ENCODE results near the gene IQCK. TPM values are rescaled to one million over a fixed set of nuclear protein-coding genes. Genes with fewer than 3 reads are reported as not detected.

The IQCK gene
- total RNA-seq, 1 donor from 2014 or later = not detected

DNA sequence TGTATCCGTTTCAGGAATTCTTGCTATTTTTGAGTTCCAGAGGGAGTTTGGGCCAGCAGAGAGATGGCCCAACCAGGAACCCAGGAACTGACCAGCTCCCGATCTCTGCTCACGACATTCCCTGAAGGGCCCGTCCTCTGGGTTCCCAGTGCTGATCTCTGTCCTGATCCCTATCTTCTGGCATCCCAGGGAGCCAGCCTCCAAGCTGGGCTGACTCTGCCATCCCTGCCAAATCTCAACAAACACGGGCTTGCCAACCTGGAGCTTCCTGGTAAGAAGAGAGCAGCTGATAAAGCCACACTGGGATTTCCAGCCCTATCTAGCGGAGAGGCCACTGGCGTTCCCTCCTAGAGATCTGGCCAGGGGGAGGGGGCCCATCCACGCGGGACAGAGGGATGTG, 150.3 kb downstream of the IQCK start:
- H3K4me3 ChIP-seq = no peak overlapping the region
- peak overlapping the region; percentile 72 to 74 for H3K27ac ChIP-seq
- peaks cover 6 to 8% of the 10 kb centered on the region in 2 donors for H3K36me3 ChIP-seq
- no peaks in the 10 kb centered on the region for H3K9me3 ChIP-seq
- no peak for DNase-seq (ENCODE audit: low spot score in 2 of 2)
- intact Hi-C loops (cut with DNase I) = no loop called here
- TF ChIP-seq CTCF (IDR thresholded peaks at IDR 0.05) = no peak
- no peaks in the 10 kb centered on the region for H3K27me3 ChIP-seq
- H3K4me1 ChIP-seq = peaks cover 0 to 5% of the 10 kb centered on the region in 2 donors

- DNase-seq (ENCODE audit: low spot score in 2 of 2) = no peak
Measured at GRCh38 chr16:19871721-19872120, 153.7 kb downstream of the IQCK start.

GRCh38 chr16:19872179-19872863, 154.2 kb downstream of the IQCK start:
- H3K27me3 ChIP-seq = no peaks in the 10 kb centered on the region
- intact Hi-C loops (cut with DNase I) = no loop called here
- H3K4me3 ChIP-seq = no peak overlapping the region
- H3K9me3 ChIP-seq = no peaks in the 10 kb centered on the region
- peaks cover 0 to 5% of the 10 kb centered on the region in 2 donors for H3K4me1 ChIP-seq
- no peak for DNase-seq (ENCODE audit: low spot score in 2 of 2)
- TF ChIP-seq CTCF (IDR thresholded peaks at IDR 0.05) = no peak
- H3K36me3 ChIP-seq = peaks cover 6 to 8% of the 10 kb centered on the region in 2 donors
- no peak overlapping the region for H3K27ac ChIP-seq

More at GRCh38 chr16:19871721-19872120, 153.7 kb downstream of the IQCK start:
- TF ChIP-seq CTCF (IDR thresholded peaks at IDR 0.05) = no peak
- no peaks in the 10 kb centered on the region for H3K27me3 ChIP-seq
- H3K4me1 ChIP-seq = peaks cover 0 to 5% of the 10 kb centered on the region in 2 donors
- intact Hi-C loops (cut with DNase I) = no loop called here
- peaks cover 6 to 8% of the 10 kb centered on the region in 2 donors for H3K36me3 ChIP-seq
- H3K9me3 ChIP-seq = no peaks in the 10 kb centered on the region
- no peak overlapping the region for H3K4me3 ChIP-seq
- H3K27ac ChIP-seq = no peak overlapping the region

DNA sequence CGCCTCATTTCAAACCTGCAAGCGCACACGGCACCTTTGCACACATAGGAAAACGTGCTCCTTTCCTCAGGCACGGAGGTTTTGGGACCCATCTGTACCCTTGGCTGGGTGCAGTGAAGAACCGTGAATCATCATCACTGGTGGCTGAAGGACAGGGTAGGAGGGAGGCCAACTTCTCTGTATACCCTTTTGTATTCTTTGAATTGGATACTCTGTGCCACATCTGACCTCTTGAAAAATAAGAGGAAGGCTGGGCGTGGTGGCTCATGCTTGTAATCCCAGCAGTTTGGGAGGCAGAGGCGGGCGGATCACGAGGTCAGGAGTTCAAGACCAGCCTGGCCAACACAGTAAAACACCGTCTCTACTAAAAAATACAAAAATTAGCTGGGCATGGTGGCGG, 154.9 kb downstream of the IQCK start:
- H3K4me1 ChIP-seq = peaks cover 0 to 5% of the 10 kb centered on the region in 2 donors
- no peaks in the 10 kb centered on the region for H3K27me3 ChIP-seq
- no peak for TF ChIP-seq CTCF (IDR thresholded peaks at IDR 0.05)
- intact Hi-C loops (cut with DNase I) = no loop called here
- H3K27ac ChIP-seq = no peak overlapping the region
- H3K9me3 ChIP-seq = no peaks in the 10 kb centered on the region
- no peak for DNase-seq (ENCODE audit: low spot score in 2 of 2)
- peaks cover 6 to 8% of the 10 kb centered on the region in 2 donors for H3K36me3 ChIP-seq
- H3K4me3 ChIP-seq = no peak overlapping the region

DNA sequence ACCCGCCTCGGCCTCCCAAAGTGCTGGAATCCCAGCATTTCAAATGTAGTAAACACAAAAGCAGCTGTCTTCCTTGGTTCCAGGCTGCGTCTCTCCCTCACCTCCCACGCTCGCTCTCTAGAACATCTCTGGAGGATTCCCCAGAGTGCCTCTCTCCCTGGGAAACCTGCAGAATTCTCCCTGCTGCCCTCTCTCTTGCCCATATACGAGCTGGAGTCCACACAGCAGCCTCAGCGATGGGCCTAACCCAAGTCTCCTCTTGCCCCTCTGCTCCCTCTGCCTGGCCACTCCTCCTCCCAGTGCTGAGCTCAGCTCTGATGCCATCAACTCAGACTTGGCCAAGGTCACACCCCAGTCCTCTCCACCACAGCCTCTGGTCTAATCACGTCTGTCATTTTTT, 156.0 kb downstream of the IQCK start:
- intact Hi-C loops (cut with DNase I) = no loop called here
- Histone ChIP-seq H3K27ac (no peak overlapping the region), H3K36me3 (peaks cover 6 to 8% of the 10 kb centered on the region in 2 donors), H3K27me3 (no peaks in the 10 kb centered on the region), H3K4me1 (no peaks in the 10 kb centered on the region), H3K9me3 (no peaks in the 10 kb centered on the region), H3K4me3 (no peak overlapping the region)
- DNase-seq (ENCODE audit: low spot score in 2 of 2) = no peak
- no peak for TF ChIP-seq CTCF (IDR thresholded peaks at IDR 0.05)
